T-helper 1 cell treated with Interleukin-12 subunit alpha and Interleukin-12 subunit beta and Interleukin-4 antibody, amounts not matched to agents 30 μg/mL and 1 μg/mL, for 36 hours (primary cell): ENCODE measurements around the gene VIPR2.
"Not testable (repeated sequence)": the region's sequence is repeated elsewhere in the genome, so short reads cannot be mapped to it uniquely, and the experiment has no call there.

Experiments used
- H3K27ac Mint-ChIP-seq: one replicate; pipeline ENCODE4 v1.8.0; 2021; ENCODE audit warnings: mild to moderate bottlenecking, mixed read lengths
- H3K27me3 Mint-ChIP-seq: one replicate; pipeline ENCODE4 v1.8.0; 2021; ENCODE audit warnings: low read depth, mixed read lengths
- H3K36me3 Mint-ChIP-seq: one replicate; pipeline ENCODE4 v1.8.0; 2021; ENCODE audit warnings: low read depth, mixed read lengths
- H3K4me1 Mint-ChIP-seq: one replicate; pipeline ENCODE4 v1.8.0; 2021; ENCODE audit warnings: low read depth, mixed read lengths
- H3K4me3 Mint-ChIP-seq: one replicate; pipeline ENCODE4 v1.8.0; 2021; ENCODE audit warnings: mild to moderate bottlenecking, moderate library complexity, mixed read lengths
- H3K9me3 Mint-ChIP-seq: one replicate; pipeline ENCODE4 v1.8.0; 2021; ENCODE audit warnings: mixed read lengths

The VIPR2 gene

GRCh38 chr7:159101661-159102091, 43.0 kb downstream of the VIPR2 start:
- not testable (repeated sequence) for H3K4me3 Mint-ChIP-seq
- peaks cover 19% of the 10 kb centered on the region for H3K9me3 Mint-ChIP-seq

GRCh38 chr7:159101083-159101395, 43.6 kb downstream of the VIPR2 start:
- H3K9me3 Mint-ChIP-seq, result peaks cover 19% of the 10 kb centered on the region
- H3K36me3 Mint-ChIP-seq, H3K4me3 Mint-ChIP-seq, H3K27ac Mint-ChIP-seq, H3K4me1 Mint-ChIP-seq, H3K27me3 Mint-ChIP-seq: not testable (repeated sequence)

More at GRCh38 chr7:159101661-159102091, 43.0 kb downstream of the VIPR2 start:
- not testable (repeated sequence) for H3K27ac Mint-ChIP-seq, H3K36me3 Mint-ChIP-seq, H3K4me1 Mint-ChIP-seq, H3K27me3 Mint-ChIP-seq

DNA sequence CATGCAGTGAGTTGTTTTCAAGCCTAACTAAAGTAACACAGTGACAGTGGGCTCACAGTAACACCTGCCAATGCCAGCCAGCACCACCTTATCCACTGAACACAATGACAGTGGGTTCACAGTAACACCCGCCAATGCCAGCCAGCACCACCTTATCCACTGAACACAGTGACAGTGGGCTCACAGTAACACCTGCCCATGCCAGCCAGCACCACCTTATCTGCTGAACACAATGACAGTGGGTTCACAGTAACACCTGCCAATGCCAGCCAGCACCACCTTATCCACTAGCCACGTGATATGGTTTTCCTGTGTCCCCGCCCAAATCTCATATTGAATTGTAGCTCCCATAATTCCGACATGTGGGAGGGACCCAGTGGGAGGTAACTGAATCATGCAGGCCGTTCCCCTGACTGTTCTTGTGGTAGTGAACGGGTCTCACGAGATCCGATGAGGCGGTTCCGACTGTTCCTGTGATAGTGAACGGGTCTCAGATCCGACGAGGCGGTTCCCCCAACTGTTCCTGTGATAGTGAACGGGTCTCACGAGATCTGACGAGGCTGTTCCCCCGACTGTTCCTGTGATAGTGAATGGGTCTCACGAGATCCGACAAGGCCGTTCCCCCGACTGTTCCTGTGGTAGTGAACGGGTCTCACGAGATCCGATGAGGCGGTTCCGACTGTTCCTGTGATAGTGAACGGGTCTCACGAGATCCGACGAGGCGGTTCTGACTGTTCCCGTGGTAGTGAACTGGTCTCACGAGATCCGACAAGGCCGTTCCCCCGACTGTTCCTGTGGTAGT, 44.2 kb downstream of the VIPR2 start:
- not testable (repeated sequence) for H3K36me3 Mint-ChIP-seq, H3K27me3 Mint-ChIP-seq, H3K27ac Mint-ChIP-seq, H3K4me1 Mint-ChIP-seq, H3K4me3 Mint-ChIP-seq
- peaks cover 19% of the 10 kb centered on the region for H3K9me3 Mint-ChIP-seq

DNA sequence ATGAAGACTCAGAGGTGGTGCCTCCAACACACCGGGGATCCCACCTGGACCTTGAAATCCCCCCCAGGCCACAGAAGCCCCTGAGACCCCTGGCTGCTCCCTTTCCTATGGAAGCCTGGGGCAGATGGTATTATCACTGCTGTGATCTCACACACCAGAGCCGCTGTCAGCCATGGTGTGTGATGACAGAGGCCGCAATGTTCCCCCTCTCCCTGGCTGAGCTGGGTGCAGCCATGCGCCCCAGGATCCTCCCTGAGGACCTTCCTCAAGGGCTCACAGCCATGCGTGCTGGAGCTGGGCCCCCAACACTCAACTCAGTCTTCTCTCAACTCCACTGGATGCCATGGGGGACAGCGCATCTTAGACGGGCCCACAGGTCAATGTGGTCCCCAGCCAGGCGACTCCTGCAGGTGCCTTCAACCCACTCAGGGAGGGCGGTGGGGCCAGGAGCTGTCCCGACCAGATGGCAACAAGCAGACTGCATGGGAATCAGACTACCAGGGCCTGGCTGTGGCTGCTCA, 44.9 kb downstream of the VIPR2 start:
- Mint-ChIP-seq H3K4me3 (no peak overlapping the region), H3K36me3 (peaks cover 4% of the 10 kb centered on the region), H3K27ac (no peak overlapping the region), H3K9me3 (peaks cover 19% of the 10 kb centered on the region), H3K4me1 (no peaks in the 10 kb centered on the region), H3K27me3 (no peaks in the 10 kb centered on the region)

DNA sequence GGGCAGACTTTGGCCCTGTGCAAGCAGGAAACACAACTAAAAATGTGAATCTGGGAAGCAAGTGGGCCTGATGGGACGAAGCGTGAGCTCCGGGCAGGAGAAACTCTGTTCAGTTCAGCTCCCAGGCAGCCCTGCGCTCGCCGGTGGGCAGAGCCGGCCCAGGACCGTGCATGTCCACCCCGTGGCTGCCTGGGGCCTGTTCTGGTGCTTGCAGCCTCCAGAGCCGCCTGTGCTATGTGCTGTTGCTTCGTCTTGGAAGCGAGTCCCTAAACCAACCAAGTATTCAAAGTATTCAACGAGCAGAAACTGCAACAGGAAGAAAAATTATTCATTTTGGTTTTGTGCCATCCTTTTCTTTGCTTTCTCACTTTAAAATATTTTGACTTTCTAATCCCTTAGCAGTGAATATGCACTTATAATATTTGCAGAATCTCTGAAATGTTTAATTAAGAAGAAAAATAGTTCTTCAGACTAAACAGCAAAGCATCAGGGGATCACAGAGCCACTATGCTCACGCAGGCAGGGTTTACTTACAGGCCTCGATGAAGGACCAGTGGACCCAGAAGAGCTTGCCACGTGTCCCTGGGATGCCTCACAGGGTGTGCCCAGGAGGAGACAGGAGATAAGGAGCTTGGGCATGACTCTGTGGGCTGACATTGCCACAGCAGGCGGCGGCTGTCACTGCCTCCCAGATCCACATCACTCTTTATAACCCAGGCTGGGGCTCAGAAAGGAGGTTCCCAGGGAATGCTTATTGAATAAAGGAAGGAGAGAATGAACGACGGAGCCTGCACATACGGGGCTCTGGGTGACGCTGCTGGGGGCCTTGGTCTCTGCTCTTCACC, 45.6 kb downstream of the VIPR2 start:
- H3K27ac Mint-ChIP-seq, result no peak overlapping the region
- peaks cover 4% of the 10 kb centered on the region for H3K36me3 Mint-ChIP-seq
- no peaks in the 10 kb centered on the region for H3K27me3 Mint-ChIP-seq
- no peak overlapping the region for H3K4me3 Mint-ChIP-seq
- no peaks in the 10 kb centered on the region for H3K4me1 Mint-ChIP-seq
- H3K9me3 Mint-ChIP-seq, result peaks cover 19% of the 10 kb centered on the region

GRCh38 chr7:159098424-159098786, 46.3 kb downstream of the VIPR2 start:
- Mint-ChIP-seq H3K36me3 (peaks cover 4% of the 10 kb centered on the region), H3K9me3 (peaks cover 19% of the 10 kb centered on the region), H3K4me1 (no peaks in the 10 kb centered on the region)

GRCh38 chr7:159097661-159098423, 46.8 kb downstream of the VIPR2 start:
- Mint-ChIP-seq H3K4me1 (no peaks in the 10 kb centered on the region), H3K27ac (no peak overlapping the region), H3K36me3 (peaks cover 4% of the 10 kb centered on the region), H3K27me3 (no peaks in the 10 kb centered on the region), H3K4me3 (no peak overlapping the region), H3K9me3 (peaks cover 19% of the 10 kb centered on the region)

More at GRCh38 chr7:159098424-159098786, 46.3 kb downstream of the VIPR2 start:
- Mint-ChIP-seq H3K27ac (no peak overlapping the region), H3K4me3 (no peak overlapping the region), H3K27me3 (no peaks in the 10 kb centered on the region)

DNA sequence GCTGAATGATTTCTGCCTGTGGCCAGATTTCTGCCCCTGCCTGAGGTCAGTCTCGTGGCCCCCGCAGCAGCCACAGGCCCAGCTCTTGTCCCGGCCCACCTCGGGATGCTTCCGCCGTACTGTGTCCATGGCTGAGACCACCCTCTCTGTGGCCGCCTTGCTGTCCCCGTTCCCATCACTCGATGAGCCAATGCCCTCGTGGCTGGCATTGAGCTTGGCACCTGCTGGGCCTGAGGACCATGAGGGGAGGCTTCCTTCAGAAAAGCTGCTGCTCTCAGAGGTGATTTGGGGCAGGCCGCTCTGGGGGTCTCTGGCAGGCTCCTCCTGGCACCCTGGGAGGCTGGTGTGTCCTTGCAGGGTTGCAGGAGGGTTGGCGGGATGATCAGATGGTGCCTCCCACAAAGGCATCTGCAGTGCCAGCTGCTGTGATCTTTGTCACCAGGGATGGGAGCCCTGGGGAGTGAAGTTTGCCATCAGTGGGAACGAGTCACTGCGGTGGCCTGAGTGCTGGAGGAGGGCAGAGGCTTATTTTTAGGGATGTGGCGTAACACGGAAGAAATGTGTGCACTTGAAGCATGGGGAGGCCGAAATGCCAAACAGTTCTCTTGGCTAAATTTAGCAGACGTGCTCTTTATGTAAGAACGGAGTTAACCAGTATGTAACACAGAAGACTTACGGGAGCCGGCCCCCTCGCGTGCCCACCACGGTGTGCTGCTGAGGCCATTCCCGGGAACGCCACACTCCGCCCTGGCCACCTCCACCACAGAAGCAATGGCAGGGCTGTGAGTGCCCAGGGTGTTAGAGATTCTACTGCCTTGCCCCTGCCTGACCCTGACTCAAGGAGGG, 47.7 kb downstream of the VIPR2 start:
- H3K36me3 Mint-ChIP-seq, result peaks cover 3% of the 10 kb centered on the region
- no peaks in the 10 kb centered on the region for H3K4me1 Mint-ChIP-seq
- no peaks in the 10 kb centered on the region for H3K27me3 Mint-ChIP-seq
- H3K4me3 Mint-ChIP-seq, result no peak overlapping the region
- no peak overlapping the region for H3K27ac Mint-ChIP-seq
- H3K9me3 Mint-ChIP-seq, result peaks cover 14% of the 10 kb centered on the region

- Mint-ChIP-seq H3K27ac (no peak overlapping the region), H3K9me3 (peaks cover 5% of the 10 kb centered on the region), H3K27me3 (no peaks in the 10 kb centered on the region), H3K4me3 (no peak overlapping the region), H3K36me3 (peaks cover under 1% of the 10 kb centered on the region), H3K4me1 (no peaks in the 10 kb centered on the region)
Measured at GRCh38 chr7:159095979-159096411, 48.7 kb downstream of the VIPR2 start.

GRCh38 chr7:159094919-159095915, 49.5 kb downstream of the VIPR2 start:
- no peaks in the 10 kb centered on the region for H3K27me3 Mint-ChIP-seq
- no peaks in the 10 kb centered on the region for H3K36me3 Mint-ChIP-seq
- no peak overlapping the region for H3K27ac Mint-ChIP-seq
- no peak overlapping the region for H3K4me3 Mint-ChIP-seq
- H3K4me1 Mint-ChIP-seq, result no peaks in the 10 kb centered on the region
- H3K9me3 Mint-ChIP-seq, result no peaks in the 10 kb centered on the region

DNA sequence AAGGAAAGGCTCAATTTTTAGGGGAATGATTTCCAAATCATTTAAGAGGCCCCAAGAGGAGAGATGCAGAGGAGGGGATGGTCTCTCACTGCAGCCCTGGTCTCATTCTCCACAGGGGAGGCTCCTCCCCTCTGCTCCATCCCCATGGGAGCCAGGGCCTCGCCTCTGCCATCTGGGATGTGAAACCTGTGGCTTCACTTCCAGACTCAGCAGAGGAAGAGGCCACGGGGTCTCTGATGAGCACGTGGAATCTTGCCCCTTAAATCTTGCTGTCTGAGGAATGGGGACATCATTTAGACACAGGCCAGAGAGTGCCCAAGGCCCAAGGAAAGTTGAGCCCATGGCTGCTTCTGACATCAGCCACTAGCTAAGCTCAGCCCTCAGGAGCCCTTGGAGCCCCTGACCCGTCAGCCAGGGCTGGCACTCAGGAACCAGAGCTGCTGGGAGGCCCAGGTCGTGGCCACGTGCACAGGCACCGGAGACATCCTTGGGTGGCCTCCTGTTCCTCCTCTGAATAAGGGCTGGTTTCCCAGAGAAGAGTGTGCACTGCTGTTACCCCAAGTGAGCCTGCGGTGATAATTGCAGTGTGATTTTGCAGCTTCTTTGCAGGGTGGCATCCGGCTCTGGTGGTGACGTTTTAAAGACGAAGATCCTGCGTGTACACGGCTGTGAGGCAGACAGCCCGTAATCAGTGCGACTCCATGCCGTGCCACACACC, 50.5 kb downstream of the VIPR2 start:
- no peak overlapping the region for H3K27ac Mint-ChIP-seq
- no peak overlapping the region for H3K4me3 Mint-ChIP-seq
- no peaks in the 10 kb centered on the region for H3K36me3 Mint-ChIP-seq
- no peaks in the 10 kb centered on the region for H3K27me3 Mint-ChIP-seq
- no peaks in the 10 kb centered on the region for H3K4me1 Mint-ChIP-seq
- no peaks in the 10 kb centered on the region for H3K9me3 Mint-ChIP-seq

DNA sequence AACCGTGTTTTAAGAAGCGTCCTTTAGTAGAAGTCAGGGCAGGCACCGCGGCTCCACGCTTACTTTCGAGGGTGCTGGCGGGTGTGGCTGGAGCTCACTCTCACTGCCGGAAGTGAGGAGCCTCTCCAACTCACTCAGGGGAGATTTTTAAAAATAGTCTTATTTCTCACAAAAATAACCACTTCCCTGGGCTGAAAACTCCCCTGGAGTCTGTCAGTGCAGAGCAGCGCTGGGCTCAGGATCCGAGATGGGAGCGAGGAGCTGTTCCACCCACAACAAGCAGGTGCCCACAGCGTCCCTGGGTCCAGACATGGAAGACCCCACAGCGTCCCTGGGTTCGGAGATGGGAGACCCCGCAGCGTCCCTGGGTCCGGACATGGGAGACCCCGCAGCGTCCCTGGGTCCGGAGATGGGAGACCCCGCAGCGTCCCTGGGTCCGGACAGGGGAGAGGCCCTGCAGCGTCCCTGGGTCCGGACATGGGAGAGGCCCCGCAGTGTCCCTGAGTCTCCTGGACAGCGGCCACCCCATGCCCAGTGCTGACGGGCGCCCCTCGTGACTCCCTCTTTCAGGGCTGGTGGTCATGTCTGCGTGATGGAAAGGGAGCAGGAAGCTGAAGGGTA, 51.2 kb downstream of the VIPR2 start:
- no peak overlapping the region for H3K27ac Mint-ChIP-seq
- H3K9me3 Mint-ChIP-seq, result no peaks in the 10 kb centered on the region
- H3K27me3 Mint-ChIP-seq, result no peaks in the 10 kb centered on the region
- H3K4me3 Mint-ChIP-seq, result no peak overlapping the region
- H3K36me3 Mint-ChIP-seq, result no peaks in the 10 kb centered on the region
- H3K4me1 Mint-ChIP-seq, result no peaks in the 10 kb centered on the region
